Measurements from ENCODE around the gene MYLK2.

The MYLK2 gene

GRCh38 chr20:31840906-31841816 lies 22.0 kb downstream of the MYLK2 start:
- peak overlapping the region; percentile 85 to 95 for H3K27ac ChIP-seq
- TF ChIP-seq, protein P1, sequence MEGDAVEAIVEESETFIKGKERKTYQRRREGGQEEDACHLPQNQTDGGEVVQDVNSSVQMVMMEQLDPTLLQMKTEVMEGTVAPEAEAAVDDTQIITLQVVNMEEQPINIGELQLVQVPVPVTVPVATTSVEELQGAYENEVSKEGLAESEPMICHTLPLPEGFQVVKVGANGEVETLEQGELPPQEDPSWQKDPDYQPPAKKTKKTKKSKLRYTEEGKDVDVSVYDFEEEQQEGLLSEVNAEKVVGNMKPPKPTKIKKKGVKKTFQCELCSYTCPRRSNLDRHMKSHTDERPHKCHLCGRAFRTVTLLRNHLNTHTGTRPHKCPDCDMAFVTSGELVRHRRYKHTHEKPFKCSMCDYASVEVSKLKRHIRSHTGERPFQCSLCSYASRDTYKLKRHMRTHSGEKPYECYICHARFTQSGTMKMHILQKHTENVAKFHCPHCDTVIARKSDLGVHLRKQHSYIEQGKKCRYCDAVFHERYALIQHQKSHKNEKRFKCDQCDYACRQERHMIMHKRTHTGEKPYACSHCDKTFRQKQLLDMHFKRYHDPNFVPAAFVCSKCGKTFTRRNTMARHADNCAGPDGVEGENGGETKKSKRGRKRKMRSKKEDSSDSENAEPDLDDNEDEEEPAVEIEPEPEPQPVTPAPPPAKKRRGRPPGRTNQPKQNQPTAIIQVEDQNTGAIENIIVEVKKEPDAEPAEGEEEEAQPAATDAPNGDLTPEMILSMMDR (IDR thresholded peaks at IDR 0.05), result no peak
- no peak for DNase-seq (ENCODE audit: low spot score)
- H3K4me3 ChIP-seq, result peak overlapping the region; percentile 84

- Histone ChIP-seq H3K27ac (peak overlapping the region; percentile 85 to 95), H3K4me3 (peak overlapping the region; percentile 84)
- peak; percentile 88 for DNase-seq (ENCODE audit: low spot score)
- TF ChIP-seq, protein P1 (IDR thresholded peaks at IDR 0.05), result no peak
Observed at GRCh38 chr20:31841928-31842327, 22.8 kb downstream of the MYLK2 start.

- DNase-seq (ENCODE audit: low spot score), result peak; percentile 85
- Histone ChIP-seq H3K27ac (peak overlapping the region; percentile 85 to 95), H3K4me3 (peak overlapping the region; percentile 84)
- TF ChIP-seq, protein P1 (IDR thresholded peaks at IDR 0.05), result no peak
Observed at GRCh38 chr20:31842471-31843157, 23.5 kb downstream of the MYLK2 start.

GRCh38 chr20:31843288-31843687 lies 24.1 kb downstream of the MYLK2 start:
- TF ChIP-seq, protein P1 (IDR thresholded peaks at IDR 0.05), result no peak
- DNase-seq (ENCODE audit: low spot score), result no peak
- Histone ChIP-seq H3K4me3 (peak overlapping the region; percentile 84), H3K27ac (peak overlapping the region; percentile 85 to 95)

DNA sequence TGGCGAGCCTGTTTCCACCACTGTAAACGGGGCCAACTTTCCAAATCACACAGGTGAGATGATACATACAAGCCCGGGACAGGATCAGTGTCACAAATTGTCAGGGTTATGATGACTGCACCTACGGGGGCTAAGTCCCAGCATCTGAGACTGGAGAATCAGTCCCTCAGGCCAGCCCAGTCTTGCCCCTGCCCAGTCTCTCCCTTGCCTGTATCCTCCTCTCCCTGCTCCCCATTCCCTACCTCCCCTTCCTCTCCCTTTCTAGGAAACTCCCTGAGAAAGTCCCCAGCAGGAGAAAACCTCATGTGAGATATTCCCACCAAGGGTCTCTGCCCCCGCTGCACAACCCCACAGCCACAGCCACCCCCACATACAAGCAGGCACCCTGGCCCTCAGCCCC lies 24.7 kb downstream of the MYLK2 start:
- H3K4me3 ChIP-seq, result peak overlapping the region; percentile 84
- H3K27ac ChIP-seq, result peak overlapping the region; percentile 85 to 95
- TF ChIP-seq, protein P1 (IDR thresholded peaks at IDR 0.05), result no peak
- DNase-seq (ENCODE audit: low spot score), result no peak

- H3K27ac ChIP-seq, result peak overlapping the region; percentile 85 to 95
- no peak for DNase-seq (ENCODE audit: low spot score)
- peak overlapping the region; percentile 84 for H3K4me3 ChIP-seq
- TF ChIP-seq, protein P1 (IDR thresholded peaks at IDR 0.05), result no peak
Observed at GRCh38 chr20:31844737-31845299, 25.7 kb downstream of the MYLK2 start.

All from coronary artery (tissue), 2 donors.